IMR-90 (cell line): Measurements from ENCODE around the gene KLHL34. TPM values are rescaled to one million over a fixed set of nuclear protein-coding genes. Genes with fewer than 3 reads are reported as not detected.

Source experiments
- ATAC-seq: fragments of 200-7000 bp; cut with Tn5 transposase; 2 replicates; pipeline ENCODE4 v1.9.1; 2020; ENCODE audit warnings: low read depth, mild to moderate bottlenecking, moderate library complexity
- BruUV-seq: library from RNA; stranded (reverse); fragments of 400-500 nt; replicated peaks from 2 replicates; lab custom pipeline; 2021; lab: Mats Ljungman, UMichigan
- CTCF ChIA-PET: fragments of 300-600 bp; formaldehyde crosslinking; extraction: SDS; loops from one replicate; lab custom pipeline; 2021; ENCODE audit warnings: antibody characterized with exemption; lab: Yijun Ruan, JAX
- POLR2A ChIA-PET: fragments of 300-600 bp; sonication (Branson Sonifier 250); formaldehyde crosslinking; loops from one replicate; lab custom pipeline; 2022; ENCODE audit warnings: antibody characterized with exemption; ENCODE audit not compliant: unreplicated experiment; lab: Charles Lee
- DNase-seq: peaks from one replicate; pipeline ENCODE4 v3.0.0; 2013
- H2AFZ ChIP-seq: replicated peaks from 2 replicates; pipeline ENCODE3; 2013; ENCODE audit warnings: low read length, mild to moderate bottlenecking; ENCODE audit not compliant: poor library complexity
- H2AK5ac ChIP-seq: 2 replicates; pipeline ENCODE4 v1.6.1; 2013; ENCODE audit warnings: low read depth, low read length, inconsistent platforms
- H2AK9ac ChIP-seq: replicated peaks from 2 replicates; pipeline ENCODE3; 2013; ENCODE audit warnings: mild to moderate bottlenecking, low read depth, low read length, moderate library complexity; ENCODE audit not compliant: poor library complexity
- H2BK120ac ChIP-seq: 2 replicates; pipeline ENCODE4 v1.6.1; 2013; ENCODE audit warnings: low read depth, low read length, inconsistent platforms
- H2BK15ac ChIP-seq: 3 replicates; pipeline ENCODE4 v1.6.1; 2013; ENCODE audit warnings: low read depth, low read length, inconsistent platforms
- H2BK20ac ChIP-seq: 2 replicates; pipeline ENCODE4 v1.6.1; 2013; ENCODE audit warnings: low read depth, mild to moderate bottlenecking, inconsistent platforms, low read length, moderate library complexity
- H2BK5ac ChIP-seq: 2 replicates; pipeline ENCODE4 v1.6.1; 2013; ENCODE audit warnings: mild to moderate bottlenecking, low read depth, low read length, inconsistent platforms; ENCODE audit not compliant: poor library complexity, severe bottlenecking
- H3K14ac ChIP-seq: replicated peaks from 2 replicates; pipeline ENCODE4 v1.6.1; 2013; ENCODE audit warnings: low read depth, low read length, inconsistent platforms
- H3K18ac ChIP-seq: 2 replicates; pipeline ENCODE4 v1.6.1; 2013; ENCODE audit warnings: low read depth, low read length, control low read depth
- H3K23ac ChIP-seq: 2 replicates; pipeline ENCODE4 v1.6.1; 2013; ENCODE audit warnings: low read depth, low read length, inconsistent platforms
- H3K27ac ChIP-seq: 2 replicates; pipeline ENCODE4 v1.5.1; 2013; ENCODE audit warnings: mild to moderate bottlenecking, control low read depth, low read length; ENCODE audit not compliant: insufficient read depth
- H3K27me3 ChIP-seq: 2 replicates; pipeline ENCODE4 v1.6.1; 2013; ENCODE audit warnings: low read length; ENCODE audit not compliant: control insufficient read depth, insufficient read depth
- H3K36me3 ChIP-seq: 2 replicates; pipeline ENCODE4 v1.6.1; 2013; ENCODE audit warnings: low read length, mixed read lengths; ENCODE audit not compliant: control insufficient read depth, insufficient read depth
- H3K4ac ChIP-seq: 2 replicates; pipeline ENCODE4 v1.6.1; 2013; ENCODE audit warnings: low read depth, low read length, inconsistent platforms
- H3K4me1 ChIP-seq: 2 replicates; pipeline ENCODE4 v1.6.1; 2013; ENCODE audit warnings: low read length, mixed read lengths; ENCODE audit not compliant: control insufficient read depth, insufficient read depth
- H3K4me2 ChIP-seq: 2 replicates; pipeline ENCODE4 v1.6.1; 2013; ENCODE audit warnings: low read depth, mild to moderate bottlenecking, control low read depth, low read length, moderate library complexity
- H3K4me3 ChIP-seq: 2 replicates; pipeline ENCODE4 v1.5.1; 2013; ENCODE audit warnings: low read depth, mild to moderate bottlenecking, control low read depth, low read length, moderate library complexity; ENCODE audit not compliant: insufficient read depth
- H3K56ac ChIP-seq: 2 replicates; pipeline ENCODE4 v1.6.1; 2013; ENCODE audit warnings: low read length, inconsistent platforms; ENCODE audit not compliant: insufficient read depth; ENCODE audit errors: extremely low read depth
- H3K79me1 ChIP-seq, 2 experiments: 2 replicates each; pipeline ENCODE4 v1.6.1; 2013; ENCODE audit warnings: low read length in 2 of 2, inconsistent platforms in 1 of 2, low read depth in 1 of 2
- H3K9ac ChIP-seq: 2 replicates; pipeline ENCODE4 v1.6.1; 2013; ENCODE audit warnings: low read depth, low read length, control low read depth
- H3K9me1 ChIP-seq: 2 replicates; pipeline ENCODE4 v1.6.1; 2013; ENCODE audit warnings: low read length, inconsistent platforms; ENCODE audit not compliant: insufficient read depth
- H3K9me3 ChIP-seq: 2 replicates; pipeline ENCODE4 v1.6.1; 2013; ENCODE audit warnings: low read length; ENCODE audit not compliant: control insufficient read depth, insufficient read depth
- H4K20me1 ChIP-seq: 2 replicates; pipeline ENCODE4 v1.6.1; 2013; ENCODE audit warnings: low read length, inconsistent platforms; ENCODE audit not compliant: insufficient read depth
- H4K5ac ChIP-seq: 2 replicates; pipeline ENCODE4 v1.6.1; 2013; ENCODE audit warnings: mild to moderate bottlenecking, low read depth, low read length, control low read depth
- H4K8ac ChIP-seq, 2 experiments: 2 replicates each; pipeline ENCODE4 v1.6.1; 2013; ENCODE audit warnings: low read depth in 2 of 2, low read length in 2 of 2, control low read depth in 1 of 2, inconsistent platforms in 1 of 2
- H4K91ac ChIP-seq: 2 replicates; pipeline ENCODE4 v1.6.1; 2013; ENCODE audit warnings: low read depth, low read length, inconsistent platforms; ENCODE audit not compliant: insufficient read depth
- CEBPB ChIP-seq: IDR thresholded peaks from 2 replicates; pipeline ENCODE4 v1.6.1; 2012; ENCODE audit warnings: low read depth, low read length, improper control_type of control experiment
- CHD1 ChIP-seq: IDR thresholded peaks from 2 replicates; pipeline ENCODE4 v1.6.1; 2012; ENCODE audit warnings: low read depth, low read length, improper control_type of control experiment
- CTCF ChIP-seq: conservative IDR thresholded peaks from 2 replicates; pipeline ENCODE4 v1.5.1; 2012; ENCODE audit warnings: mild to moderate bottlenecking, low read depth, low read length, improper control_type of control experiment
- ELK1 ChIP-seq: fragments of 150-350 bp; IDR thresholded peaks from 2 replicates; pipeline ENCODE4 v1.6.1; 2016; ENCODE audit warnings: low read depth, mild to moderate bottlenecking, low read length, moderate library complexity, borderline replicate concordance
- FOS ChIP-seq: fragments of 150-350 bp; IDR thresholded peaks from 2 replicates; pipeline ENCODE4 v1.6.1; 2016; ENCODE audit warnings: low read depth, low read length
- MAFK ChIP-seq: IDR thresholded peaks from 2 replicates; pipeline ENCODE4 v1.6.1; 2012; ENCODE audit warnings: low read depth, low read length, improper control_type of control experiment
- MAZ ChIP-seq: IDR thresholded peaks from 2 replicates; pipeline ENCODE4 v1.6.1; 2012; ENCODE audit warnings: low read depth, mild to moderate bottlenecking, low read length, improper control_type of control experiment, moderate library complexity, borderline replicate concordance
- MXI1 ChIP-seq: IDR thresholded peaks from 2 replicates; pipeline ENCODE4 v1.6.1; 2012; ENCODE audit warnings: low read depth, mild to moderate bottlenecking, low read length, moderate library complexity, borderline replicate concordance
- NFE2L2 ChIP-seq: fragments of 150-350 bp; IDR thresholded peaks from 2 replicates; pipeline ENCODE4 v1.6.1; 2016; ENCODE audit warnings: low read depth, mild to moderate bottlenecking, low read length
- POLR2A ChIP-seq: IDR thresholded peaks from 2 replicates; pipeline ENCODE4 v1.6.1; 2012; ENCODE audit warnings: mild to moderate bottlenecking, low read depth, low read length
- RAD21 ChIP-seq: IDR thresholded peaks from 2 replicates; pipeline ENCODE4 v1.6.1; 2012; ENCODE audit warnings: low read length, improper control_type of control experiment
- RFX5 ChIP-seq: IDR thresholded peaks from 2 replicates; pipeline ENCODE4 v1.8.0; 2012; ENCODE audit warnings: low read depth, mild to moderate bottlenecking, low read length, moderate library complexity
- SMC3 ChIP-seq: fragments of 150-350 bp; IDR thresholded peaks from 2 replicates; pipeline ENCODE4 v1.6.1; 2016; ENCODE audit warnings: low read depth, mild to moderate bottlenecking, antibody characterized with exemption, low read length, moderate library complexity
- WGBS, 2 experiments: methylation state at CpG; one replicate each; pipeline versions ENCODE4 v1.1.5 to v1.1.7; 2013; ENCODE audit warnings: missing lambda C conversion rate in 2 of 2; ENCODE audit not compliant: insufficient read length in 1 of 2; ENCODE audit errors: extremely low coverage in 2 of 2; 5-methylcytosine and 5-hydroxymethylcytosine counted together
- dilution Hi-C: fragments of 300-500 bp; cut with HindIII; formaldehyde crosslinking; loops from one replicate; pipeline ENCODE4 v1.14.3; 2018; ENCODE audit warnings: low sequenced_read_pairs; ENCODE audit not compliant: unreplicated experiment
- in situ Hi-C: fragments of 300-500 bp; cut with MboI; formaldehyde crosslinking; loops from 3 replicates; pipeline ENCODE4 v1.14.3; 2019; ENCODE audit warnings: low sequenced_read_pairs, inconsistent platforms, mixed read lengths
- intact Hi-C: fragments of 100-400 bp; cut with micrococcal nuclease; formaldehyde crosslinking; loops from 2 replicates; pipeline ENCODE4 v1.10.0; 2022
- polyA plus RNA-seq, 3 experiments: library from polyadenylated mRNA; depleted of rRNA; stranded (reverse); fragments of >200 nt; gene quantifications; 2 replicates each; pipeline ENCODE4 v1.2.3, GENCODE V29; 2012; ENCODE audit warnings: low replicate concordance in 1 of 3
- total RNA-seq: library from RNA; depleted of rRNA; stranded (reverse); fragments of >200 nt; gene quantifications from 2 replicates; pipeline ENCODE4 v1.2.3, GENCODE V29; 2012

KLHL34 gene
- total and polyA plus RNA-seq, 2 of the 4 experiments (the other 2 are of a cell fraction) = not detected

GRCh38 chrX:21700967-21701366 lies 42.8 kb upstream of the KLHL34 start:
- no peak overlapping the region for H3K4me3 ChIP-seq
- BruUV-seq = no TSS peak
- no peak overlapping the region for H3K27ac ChIP-seq
- no peak overlapping the region for H3K4me2 ChIP-seq
- dilution Hi-C loops = no loop called here
- WGBS, 2 experiments = no CpG with 5 or more reads among the region's 3 CpGs
- no peak overlapping the region for H2AK9ac ChIP-seq
- H2BK5ac ChIP-seq = no peak overlapping the region
- H3K4me1 ChIP-seq = no peaks in the 10 kb centered on the region
- intact Hi-C loops = no loop called here
- H4K8ac ChIP-seq = no peak overlapping the region
- ATAC-seq (no peak), DNase-seq (no peak)
- H2AFZ ChIP-seq = no peak overlapping the region
- no peaks in the 10 kb centered on the region for H4K20me1 ChIP-seq
- H3K36me3 ChIP-seq = no peaks in the 10 kb centered on the region
- H2AK5ac ChIP-seq = no peak overlapping the region
- ChIA-PET CTCF (interaction anchor here (0.6 kb wide), 1 partner anchor 1096 kb away, joined by 4 read pairs; no protein-coding TSS in a partner anchor), POLR2A (no interaction called here)
- no peak overlapping the region for H3K56ac ChIP-seq
- no peak overlapping the region for H3K23ac ChIP-seq
- no peak for TF ChIP-seq CHD1
- TF ChIP-seq POLR2A = no peak
- TF ChIP-seq MAFK = no peak
- TF ChIP-seq MXI1 = no peak
- no peak for TF ChIP-seq CEBPB
- no peak for TF ChIP-seq NFE2L2
- no peak for TF ChIP-seq MAZ
- no peak for TF ChIP-seq ELK1
- TF ChIP-seq FOS = no peak
- no peak for TF ChIP-seq RAD21
- no peak for TF ChIP-seq RFX5
- TF ChIP-seq CTCF = no peak
- no peak for TF ChIP-seq SMC3
- H3K9me3 ChIP-seq = no peaks in the 10 kb centered on the region
- in situ Hi-C loops = no loop called here
- H4K91ac ChIP-seq = no peak overlapping the region
- peaks cover 2% of the 10 kb centered on the region; the same call in 1 of the 2 replicates for H3K27me3 ChIP-seq
- no peak overlapping the region for H3K9ac ChIP-seq
- no peak overlapping the region for H2BK15ac ChIP-seq
- H3K4ac ChIP-seq = no peak overlapping the region
- H3K79me1 ChIP-seq = no peaks in the 10 kb centered on the region
- H3K14ac ChIP-seq = no peak overlapping the region
- H4K5ac ChIP-seq = no peak overlapping the region
- no peak overlapping the region for H3K18ac ChIP-seq
- no peak overlapping the region for H2BK20ac ChIP-seq
- H2BK120ac ChIP-seq = no peak overlapping the region
- H3K9me1 ChIP-seq = no peaks in the 10 kb centered on the region
